Adipose tissue (tissue), 3 donors: Measurements from ENCODE around the gene MERTK. TPM values are rescaled to one million over a fixed set of nuclear protein-coding genes. Genes with fewer than 3 reads are reported as not detected.
"Not testable (repeated sequence)": the region's sequence is repeated elsewhere in the genome, so short reads cannot be mapped to it uniquely, and the experiment has no call there.

Experiments used
- H3K27ac ChIP-seq: one replicate; pipeline ENCODE4 v1.5.1; 2013; ENCODE audit warnings: low read depth, low read length
- WGBS, 3 donors: extraction: QIAGEN DNeasy Blood & Tissue Kit; methylation state at CpG; one replicate each; pipeline ENCODE4 v1.1.7; 2013; 5-methylcytosine and 5-hydroxymethylcytosine counted together
- polyA plus RNA-seq, 3 donors: library from polyadenylated mRNA; stranded (reverse); fragments of 200-250 nt; gene quantifications; one replicate each; pipeline ENCODE4 v1.2.3, GENCODE V29; 2013
- donor health status: healthy with polysubstance abuse.
- donor health status: Bipolar disorder and iron deficiency.
- donor health status: healthy.

MERTK gene
- polyA plus RNA-seq, 3 donors = 4.2 to 7.5 (median 5.3) TPM

- H3K27ac ChIP-seq = not testable (repeated sequence)
- WGBS, 3 donors = 37 to 83% (median 72%) methylated on average over 3 to 4 of the region's 4 CpGs
These were observed 65.1 kb downstream of the MERTK start for GRCh38 chr2:111963508-111963907.

- WGBS, 3 donors = 95 to 98% (median 98%) methylated on average over 3 of the region's 3 CpGs
- no peak overlapping the region for H3K27ac ChIP-seq
These were observed 66.7 kb downstream of the MERTK start for GRCh38 chr2:111965062-111965461.

- 41 to 82% (median 63%) methylated on average over 1 of the region's 1 CpG for WGBS, 3 donors
- H3K27ac ChIP-seq = no peak overlapping the region
These were observed 67.8 kb downstream of the MERTK start for GRCh38 chr2:111966241-111966640.

- H3K27ac ChIP-seq = no peak overlapping the region
- WGBS, 3 donors = 93 to 96% (median 95%) methylated on average over 1 of the region's 1 CpG
These were observed 68.6 kb downstream of the MERTK start for GRCh38 chr2:111967018-111967417.

GRCh38 chr2:111970453-111970852, 72.0 kb downstream of the MERTK start:
- H3K27ac ChIP-seq = no peak overlapping the region
- WGBS, 3 donors = 92 to 96% (median 94%) methylated on average over 1 of the region's 1 CpG

- 48 to 83% (median 63%) methylated on average over 8 of the region's 8 CpGs for WGBS, 3 donors
- no peak overlapping the region for H3K27ac ChIP-seq
These were observed 74.7 kb downstream of the MERTK start for GRCh38 chr2:111972955-111973565.

GRCh38 chr2:111973701-111974100, 75.3 kb downstream of the MERTK start:
- H3K27ac ChIP-seq = no peak overlapping the region
- WGBS, 3 donors = 82 to 97% (median 94%) methylated on average over 4 of the region's 4 CpGs

GRCh38 chr2:111975053-111975552, 76.7 kb downstream of the MERTK start:
- WGBS, 3 donors = 45 to 69% (median 48%) methylated on average over 11 of the region's 11 CpGs
- no peak overlapping the region for H3K27ac ChIP-seq

- 70 to 81% (median 80%) methylated on average over 6 of the region's 6 CpGs for WGBS, 3 donors
- no peak overlapping the region for H3K27ac ChIP-seq
These were observed 77.4 kb downstream of the MERTK start for GRCh38 chr2:111975819-111976218.

GRCh38 chr2:111977240-111977639, 78.8 kb downstream of the MERTK start:
- WGBS, 3 donors = 96 to 100% (median 97%) methylated on average over 1 of the region's 1 CpG

GRCh38 chr2:111978452-111979170, 80.2 kb downstream of the MERTK start:
- 75 to 82% (median 78%) methylated on average over 7 of the region's 7 CpGs for WGBS, 3 donors
- no peak overlapping the region for H3K27ac ChIP-seq

More at GRCh38 chr2:111977240-111977639, 78.8 kb downstream of the MERTK start:
- no peak overlapping the region for H3K27ac ChIP-seq

GRCh38 chr2:111981666-111982065, 83.3 kb downstream of the MERTK start:
- no peak overlapping the region for H3K27ac ChIP-seq
- 91 to 99% (median 98%) methylated on average over 2 of the region's 2 CpGs for WGBS, 3 donors

GRCh38 chr2:111982822-111983221, 84.4 kb downstream of the MERTK start:
- H3K27ac ChIP-seq = no peak overlapping the region
- WGBS, 3 donors = 92 to 94% (median 93%) methylated on average over 5 of the region's 5 CpGs

- WGBS, 3 donors = 77 to 90% (median 88%) methylated on average over 8 of the region's 8 CpGs
- no peak overlapping the region for H3K27ac ChIP-seq
These were observed 85.2 kb downstream of the MERTK start for GRCh38 chr2:111983478-111984212.

- 88 to 94% (median 93%) methylated on average over 4 of the region's 4 CpGs for WGBS, 3 donors
- no peak overlapping the region for H3K27ac ChIP-seq
These were observed 85.8 kb downstream of the MERTK start for GRCh38 chr2:111984213-111984604.

- H3K27ac ChIP-seq = no peak overlapping the region
- WGBS, 3 donors = 74 to 87% (median 78%) methylated on average over 4 of the region's 4 CpGs
These were observed 87.1 kb downstream of the MERTK start for GRCh38 chr2:111985514-111985913.

GRCh38 chr2:111986116-111986900, 87.9 kb downstream of the MERTK start:
- no peak overlapping the region for H3K27ac ChIP-seq
- 42 to 74% (median 52%) methylated on average over 6 of the region's 6 CpGs for WGBS, 3 donors

GRCh38 chr2:111990375-111990774, 92.0 kb downstream of the MERTK start:
- H3K27ac ChIP-seq = no peak overlapping the region
- WGBS, 3 donors = 77 to 98% (median 91%) methylated on average over 3 of the region's 3 CpGs
